ENCODE data around the gene LTBP1. TPM values are rescaled to one million over a fixed set of nuclear protein-coding genes. Genes with fewer than 3 reads are reported as not detected.
A peak's percentile ranks its signal among the peaks of the same experiment; 100 is the strongest.

LTBP1 gene
- total RNA-seq, 2 donors from 2014 or later = 19.4 to 23.1 TPM

- no peak overlapping the region for H3K9ac ChIP-seq (ENCODE audit: low read depth in 2 of 2, low read length in 2 of 2)
- no peaks in the 10 kb centered on the region for H3K27me3 ChIP-seq
- intact Hi-C loops (cut with DNase I) = loop anchor here (5.0 to 10.0 kb wide), 5 partner anchors 90 to 477 kb away; no protein-coding TSS in a partner anchor
- H3K4me3 ChIP-seq = no peak overlapping the region
- no peaks in the 10 kb centered on the region for H3K9me3 ChIP-seq
- no peak overlapping the region for H3K27ac ChIP-seq
- TF ChIP-seq, protein P1, sequence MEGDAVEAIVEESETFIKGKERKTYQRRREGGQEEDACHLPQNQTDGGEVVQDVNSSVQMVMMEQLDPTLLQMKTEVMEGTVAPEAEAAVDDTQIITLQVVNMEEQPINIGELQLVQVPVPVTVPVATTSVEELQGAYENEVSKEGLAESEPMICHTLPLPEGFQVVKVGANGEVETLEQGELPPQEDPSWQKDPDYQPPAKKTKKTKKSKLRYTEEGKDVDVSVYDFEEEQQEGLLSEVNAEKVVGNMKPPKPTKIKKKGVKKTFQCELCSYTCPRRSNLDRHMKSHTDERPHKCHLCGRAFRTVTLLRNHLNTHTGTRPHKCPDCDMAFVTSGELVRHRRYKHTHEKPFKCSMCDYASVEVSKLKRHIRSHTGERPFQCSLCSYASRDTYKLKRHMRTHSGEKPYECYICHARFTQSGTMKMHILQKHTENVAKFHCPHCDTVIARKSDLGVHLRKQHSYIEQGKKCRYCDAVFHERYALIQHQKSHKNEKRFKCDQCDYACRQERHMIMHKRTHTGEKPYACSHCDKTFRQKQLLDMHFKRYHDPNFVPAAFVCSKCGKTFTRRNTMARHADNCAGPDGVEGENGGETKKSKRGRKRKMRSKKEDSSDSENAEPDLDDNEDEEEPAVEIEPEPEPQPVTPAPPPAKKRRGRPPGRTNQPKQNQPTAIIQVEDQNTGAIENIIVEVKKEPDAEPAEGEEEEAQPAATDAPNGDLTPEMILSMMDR (IDR thresholded peaks at IDR 0.05) = no peak
- H3K36me3 ChIP-seq = no peaks in the 10 kb centered on the region
- no peak for DNase-seq
- no peaks in the 10 kb centered on the region for H3K4me1 ChIP-seq
Measured at GRCh38 chr2:33032245-33032644, 85.5 kb downstream of the LTBP1 start.

DNA sequence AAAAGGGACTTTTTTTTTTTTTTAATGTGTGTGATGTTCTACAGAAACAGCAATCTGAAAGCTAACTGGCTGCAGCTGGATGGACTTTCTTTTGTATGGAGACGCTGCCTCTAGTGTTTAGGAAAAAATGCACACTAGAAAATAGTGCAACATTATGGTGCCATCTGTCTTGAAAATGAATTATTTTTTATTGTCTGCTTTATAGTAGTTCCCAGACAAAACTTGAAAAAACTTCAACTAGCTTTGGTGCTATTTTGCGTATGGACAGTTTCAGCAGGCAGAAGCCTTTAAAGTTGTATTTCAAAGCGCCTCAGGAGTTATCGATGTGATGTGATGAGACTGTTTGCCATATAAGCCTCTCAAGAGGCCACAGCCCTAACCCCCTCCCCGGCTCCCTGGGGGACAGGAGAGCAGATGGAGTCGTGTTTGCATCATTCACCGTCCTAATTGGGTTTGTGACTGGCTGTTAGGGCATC lies 86.9 kb downstream of the LTBP1 start:
- Histone ChIP-seq H3K27ac (no peak overlapping the region), H3K4me3 (no peak overlapping the region), H3K27me3 (no peaks in the 10 kb centered on the region), H3K4me1 (no peaks in the 10 kb centered on the region), H3K9me3 (no peaks in the 10 kb centered on the region), H3K36me3 (no peaks in the 10 kb centered on the region), H3K9ac (ENCODE audit: low read depth in 2 of 2, low read length in 2 of 2) (no peak overlapping the region)
- TF ChIP-seq, protein P1 (IDR thresholded peaks at IDR 0.05) = peak; percentile 38
- DNase-seq = no peak
- intact Hi-C loops (cut with DNase I) = loop anchor here (5.0 to 10.0 kb wide), 5 partner anchors 91 to 479 kb away; no protein-coding TSS in a partner anchor

DNA sequence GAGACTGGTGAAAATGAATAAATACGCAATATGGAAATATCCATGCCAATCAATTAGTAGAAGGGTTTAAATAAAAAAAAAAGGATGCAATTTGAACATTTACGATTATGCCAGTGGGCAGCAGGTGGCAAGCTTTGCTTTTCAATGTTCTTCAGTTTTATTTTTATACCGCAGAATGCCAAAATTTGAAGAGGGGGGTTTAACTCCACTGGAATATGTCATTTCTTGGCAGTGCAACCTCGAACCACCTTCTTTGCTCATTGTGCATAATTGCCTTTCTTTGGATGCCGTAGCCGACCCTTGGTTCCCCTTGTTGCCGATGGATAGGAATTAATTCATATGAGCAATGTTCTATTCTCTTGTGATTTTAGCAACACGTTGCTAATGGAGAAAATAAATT lies 88.0 kb downstream of the LTBP1 start:
- no peaks in the 10 kb centered on the region for H3K27me3 ChIP-seq
- H3K9me3 ChIP-seq = no peaks in the 10 kb centered on the region
- no peak overlapping the region for H3K4me3 ChIP-seq
- H3K9ac ChIP-seq (ENCODE audit: low read depth in 2 of 2, low read length in 2 of 2) = no peak overlapping the region
- intact Hi-C loops (cut with DNase I) = loop anchor here (5.0 to 10.0 kb wide), 5 partner anchors 92 to 480 kb away; no protein-coding TSS in a partner anchor
- no peaks in the 10 kb centered on the region for H3K36me3 ChIP-seq
- no peaks in the 10 kb centered on the region for H3K4me1 ChIP-seq
- H3K27ac ChIP-seq = no peak overlapping the region
- DNase-seq = no peak
- TF ChIP-seq, protein P1 (IDR thresholded peaks at IDR 0.05) = no peak

GRCh38 chr2:33038230-33038629 lies 91.5 kb downstream of the LTBP1 start:
- Histone ChIP-seq H3K4me3 (no peak overlapping the region), H3K27me3 (no peaks in the 10 kb centered on the region), H3K9ac (ENCODE audit: low read depth in 2 of 2, low read length in 2 of 2) (no peak overlapping the region), H3K36me3 (no peaks in the 10 kb centered on the region), H3K4me1 (no peaks in the 10 kb centered on the region), H3K27ac (no peak overlapping the region), H3K9me3 (no peaks in the 10 kb centered on the region)
- DNase-seq = no peak
- intact Hi-C loops (cut with DNase I) = loop anchor here (10.0 kb wide), 3 partner anchors 237 to 483 kb away; no protein-coding TSS in a partner anchor
- TF ChIP-seq, protein P1 (IDR thresholded peaks at IDR 0.05) = no peak

GRCh38 chr2:33038799-33039198 lies 92.0 kb downstream of the LTBP1 start:
- Histone ChIP-seq H3K4me3 (no peak overlapping the region), H3K9ac (ENCODE audit: low read depth in 2 of 2, low read length in 2 of 2) (no peak overlapping the region), H3K27ac (no peak overlapping the region), H3K36me3 (no peaks in the 10 kb centered on the region), H3K27me3 (no peaks in the 10 kb centered on the region), H3K9me3 (no peaks in the 10 kb centered on the region), H3K4me1 (no peaks in the 10 kb centered on the region)
- intact Hi-C loops (cut with DNase I) = loop anchor here (10.0 kb wide), 3 partner anchors 236 to 484 kb away; no protein-coding TSS in a partner anchor
- DNase-seq = no peak
- TF ChIP-seq, protein P1 (IDR thresholded peaks at IDR 0.05) = no peak
